GM21786 (cell line): ENCODE data around the gene SVOP.

ENCODE experiments used
- ATAC-seq: cut with Tn5 transposase; IDR thresholded peaks from one replicate; pipeline ENCODE4 v1.9.1; 2021; ENCODE audit not compliant: unreplicated experiment

Gene SVOP

DNA sequence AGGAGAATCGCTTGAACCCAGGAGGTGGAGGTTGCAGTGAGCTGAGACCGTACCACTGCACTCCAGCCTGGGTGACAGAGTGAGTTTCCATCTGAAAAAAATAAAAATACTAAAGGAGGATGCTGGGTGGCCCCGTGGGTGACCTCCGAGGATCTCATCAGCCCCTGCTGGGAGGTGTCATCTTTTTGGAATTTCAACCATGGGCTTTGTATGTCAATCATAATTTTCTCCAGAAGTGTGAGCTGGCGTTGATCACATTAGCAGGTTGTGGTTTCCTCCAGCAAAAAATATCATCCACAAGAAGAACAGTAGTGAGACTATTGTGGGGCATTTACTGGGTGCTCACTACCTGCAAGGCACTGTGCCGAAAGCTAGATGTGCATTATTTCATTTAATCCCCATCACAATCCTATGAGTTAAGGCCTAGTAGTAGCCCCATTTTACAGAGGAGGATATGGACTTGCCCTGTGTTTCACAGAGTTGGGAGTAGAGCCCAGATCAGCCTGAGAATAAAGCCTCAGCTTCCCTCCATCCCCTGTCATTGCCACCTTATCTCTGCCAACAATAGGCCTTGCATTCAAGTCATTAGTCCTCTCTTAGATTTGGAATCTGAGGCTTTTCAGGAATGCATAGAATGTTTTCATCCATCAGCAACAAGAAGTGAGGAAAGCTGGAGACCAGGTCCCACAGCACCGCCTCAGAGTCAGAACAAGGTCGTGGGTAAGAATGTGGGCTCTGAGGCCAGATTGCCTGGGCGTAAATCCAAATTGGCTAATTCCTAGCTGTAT, 39.8 kb downstream of the SVOP start:
- ATAC-seq, result no peak

DNA sequence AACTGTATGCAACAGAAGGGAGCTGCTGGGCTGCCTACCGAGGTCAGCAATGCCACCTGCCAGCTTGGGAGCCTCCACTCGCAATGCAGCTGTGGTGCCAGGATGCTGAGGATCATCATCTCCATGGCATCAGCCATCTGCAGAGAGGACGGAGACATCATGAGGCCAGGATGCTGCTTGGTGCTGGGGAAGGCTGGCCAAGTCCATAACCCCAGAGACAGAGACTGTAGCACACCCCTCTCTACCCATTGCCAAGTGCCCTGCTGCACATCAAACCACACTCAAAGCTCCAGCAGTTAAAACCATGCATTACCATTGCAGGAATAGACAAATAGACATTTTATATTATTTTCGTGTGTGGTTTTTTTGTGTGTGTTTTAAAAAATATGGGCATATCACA, 43.5 kb downstream of the SVOP start:
- no peak for ATAC-seq

DNA sequence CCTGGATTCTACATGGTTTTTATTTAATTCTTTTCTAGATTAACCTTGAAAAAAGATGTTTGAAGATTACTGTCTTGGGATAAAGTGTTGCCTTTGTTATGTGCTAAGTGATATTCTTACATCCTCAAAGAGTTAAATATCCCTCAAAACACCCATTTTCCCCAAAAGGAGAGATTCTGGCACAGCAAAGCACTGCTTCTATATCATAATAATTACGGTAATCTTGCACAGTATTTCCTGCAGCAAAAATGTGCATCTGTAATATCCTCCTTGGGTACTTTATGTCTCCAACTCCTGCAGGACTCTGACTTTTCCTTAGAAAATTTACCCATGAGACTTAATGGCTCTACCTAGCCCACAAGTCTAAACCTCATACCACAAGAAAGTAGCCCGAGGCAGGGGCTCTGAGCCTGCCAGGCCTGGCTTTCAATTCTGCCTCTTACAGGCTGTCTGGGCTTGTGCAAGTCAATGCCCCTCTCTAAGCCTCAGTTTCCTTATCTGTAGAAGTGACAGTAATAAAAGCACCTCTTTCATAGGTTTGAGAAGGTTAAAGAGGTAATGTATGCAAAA, 45.8 kb downstream of the SVOP start:
- ATAC-seq, result no peak

DNA sequence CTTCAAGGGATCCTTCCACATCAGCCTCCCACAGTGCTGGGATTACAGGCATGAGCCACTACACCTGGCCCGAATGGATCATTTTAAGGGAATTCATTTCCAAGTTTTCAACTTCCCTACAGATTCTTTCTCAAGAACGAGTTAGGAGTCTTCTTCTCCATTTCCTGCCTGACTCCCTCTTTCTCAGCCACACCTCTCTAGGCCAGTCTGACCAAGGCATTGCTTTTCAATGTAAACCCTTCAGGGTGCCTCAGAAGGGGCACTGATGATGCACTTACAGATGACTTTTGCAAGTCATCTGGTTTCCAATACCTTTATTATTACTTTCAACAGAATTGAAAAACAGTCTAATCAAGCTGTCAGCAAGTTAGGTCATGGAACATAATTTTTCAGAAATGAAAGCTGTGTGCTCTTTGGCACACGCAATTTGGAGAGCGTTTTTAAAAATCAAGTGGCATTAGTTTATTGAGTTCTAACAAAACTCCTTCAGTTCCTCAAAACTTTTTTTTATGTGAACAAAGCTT, 47.2 kb downstream of the SVOP start:
- ATAC-seq, result no peak

DNA sequence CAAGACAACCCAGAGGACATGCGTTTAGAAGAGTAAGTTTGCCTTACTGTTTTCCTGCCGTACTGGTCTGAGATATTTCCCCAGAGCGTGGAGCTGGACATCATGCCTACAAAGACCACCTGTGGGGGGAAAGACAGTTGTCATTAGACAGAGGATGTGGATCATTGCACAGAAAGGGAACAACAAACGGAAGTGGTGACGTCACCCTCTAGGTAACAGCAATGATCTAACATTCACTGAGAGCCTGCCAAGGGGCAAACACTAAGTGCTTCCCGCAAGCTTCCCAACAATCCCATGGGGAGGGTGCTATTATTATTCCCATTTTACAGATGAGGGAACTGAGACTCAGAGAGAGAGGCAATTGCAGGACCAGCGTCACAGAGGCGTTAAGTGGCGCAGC, 48.5 kb downstream of the SVOP start:
- no peak for ATAC-seq

DNA sequence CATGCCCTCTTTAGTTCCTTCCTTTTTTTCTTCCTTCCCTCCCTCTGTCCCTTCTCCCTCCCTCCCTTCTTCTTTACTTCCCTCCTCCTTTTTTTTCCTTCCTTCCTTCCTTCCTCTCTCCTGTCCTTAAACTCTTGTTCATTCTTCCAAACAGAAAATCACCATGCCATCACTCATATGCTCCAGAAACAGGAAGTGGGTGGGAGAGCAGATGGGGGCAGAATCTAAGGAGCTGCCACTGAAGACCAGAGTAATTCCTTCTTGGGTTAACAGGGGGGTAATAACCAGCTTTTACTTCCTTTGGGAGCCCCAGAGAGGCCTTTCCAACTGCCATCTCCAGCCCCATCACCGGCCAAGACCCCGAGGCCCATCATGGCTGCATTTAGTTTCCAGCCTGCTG, 51.2 kb downstream of the SVOP start:
- no peak for ATAC-seq

DNA sequence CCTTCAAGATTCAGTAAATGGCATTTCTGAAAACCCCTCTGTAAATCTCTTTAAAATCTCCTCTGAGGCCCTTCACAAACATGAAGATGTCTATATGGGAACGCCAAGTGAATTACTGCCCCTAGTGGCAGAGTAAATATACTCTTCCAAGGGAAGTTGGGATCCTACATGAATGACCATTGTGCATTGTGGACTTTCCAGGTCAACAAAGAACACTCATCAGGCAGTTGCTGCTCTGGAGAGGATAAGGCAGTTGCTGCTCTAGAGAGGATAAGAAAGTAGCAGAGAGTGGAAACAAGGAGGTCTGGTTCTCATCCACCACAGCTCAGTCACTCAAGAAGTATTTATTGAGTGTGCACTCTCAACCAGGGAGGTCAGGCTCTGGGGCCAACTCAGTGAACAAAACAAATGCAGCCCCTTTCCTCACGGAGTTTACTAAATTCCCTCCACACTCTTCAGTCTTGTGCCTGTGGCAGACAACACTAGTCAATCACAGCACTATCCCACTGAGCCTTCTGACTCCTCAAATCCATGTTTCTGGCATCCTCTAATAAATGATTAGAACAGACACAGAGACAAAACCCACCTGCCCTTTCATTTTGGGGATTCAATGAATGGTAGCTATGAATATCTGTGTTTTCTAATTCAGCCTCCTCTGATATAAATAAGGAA, 52.9 kb downstream of the SVOP start:
- no peak for ATAC-seq

DNA sequence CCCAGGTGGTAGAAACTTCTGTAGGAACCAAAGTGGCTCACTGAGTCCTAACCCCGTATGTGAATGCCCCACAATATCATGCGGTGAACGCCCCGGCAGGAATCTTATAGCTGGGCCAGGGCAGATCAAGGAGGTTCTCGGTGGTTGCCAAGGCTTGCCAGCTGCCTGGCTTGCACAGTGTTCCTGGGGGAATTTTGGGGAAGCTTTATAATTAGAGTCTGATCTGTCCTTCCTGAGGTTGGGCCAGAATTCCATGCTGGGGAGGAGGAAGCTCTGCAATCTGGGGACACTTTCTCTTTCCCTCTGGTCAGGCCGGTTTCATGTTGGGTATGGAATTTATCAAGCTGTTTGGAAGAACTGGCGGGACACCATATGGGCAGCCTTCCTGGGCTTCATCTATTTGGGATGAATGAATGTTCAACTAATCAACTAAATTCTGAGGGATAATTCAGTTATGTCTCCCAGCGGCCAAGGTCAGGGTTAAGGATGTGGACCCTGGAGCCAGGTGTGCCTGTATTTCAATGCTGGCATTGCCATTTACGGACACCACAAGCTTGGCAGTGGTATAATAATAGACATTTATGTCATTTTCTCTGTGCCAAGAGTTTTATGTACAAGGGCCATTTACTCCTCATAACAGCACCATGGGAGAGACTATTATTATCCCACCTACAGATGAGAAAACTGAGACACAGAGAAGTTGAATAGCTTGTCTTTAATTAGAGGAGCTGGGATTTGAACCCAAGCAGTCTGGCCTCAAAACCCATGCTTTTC, 54.3 kb downstream of the SVOP start:
- ATAC-seq, result no peak

DNA sequence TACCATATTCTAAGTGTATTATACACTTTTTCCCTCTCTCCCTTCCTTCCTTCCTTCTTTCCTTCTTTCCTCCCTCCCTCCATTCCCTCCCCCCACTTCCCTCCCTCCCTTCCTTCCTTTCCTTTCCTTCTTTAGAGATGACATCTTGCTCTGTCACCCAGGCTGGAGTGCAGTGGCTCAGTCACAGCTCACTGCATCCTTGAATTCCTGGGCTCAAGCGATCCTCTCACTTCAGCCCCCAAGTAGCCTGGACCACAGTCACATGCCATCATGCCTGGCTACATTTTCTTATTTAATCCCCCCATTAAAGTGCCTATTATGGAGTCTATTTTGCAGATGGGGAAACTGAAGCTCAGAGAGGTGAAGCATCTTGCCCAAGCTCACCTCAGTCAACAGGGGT, 55.0 kb downstream of the SVOP start:
- ATAC-seq, result no peak

DNA sequence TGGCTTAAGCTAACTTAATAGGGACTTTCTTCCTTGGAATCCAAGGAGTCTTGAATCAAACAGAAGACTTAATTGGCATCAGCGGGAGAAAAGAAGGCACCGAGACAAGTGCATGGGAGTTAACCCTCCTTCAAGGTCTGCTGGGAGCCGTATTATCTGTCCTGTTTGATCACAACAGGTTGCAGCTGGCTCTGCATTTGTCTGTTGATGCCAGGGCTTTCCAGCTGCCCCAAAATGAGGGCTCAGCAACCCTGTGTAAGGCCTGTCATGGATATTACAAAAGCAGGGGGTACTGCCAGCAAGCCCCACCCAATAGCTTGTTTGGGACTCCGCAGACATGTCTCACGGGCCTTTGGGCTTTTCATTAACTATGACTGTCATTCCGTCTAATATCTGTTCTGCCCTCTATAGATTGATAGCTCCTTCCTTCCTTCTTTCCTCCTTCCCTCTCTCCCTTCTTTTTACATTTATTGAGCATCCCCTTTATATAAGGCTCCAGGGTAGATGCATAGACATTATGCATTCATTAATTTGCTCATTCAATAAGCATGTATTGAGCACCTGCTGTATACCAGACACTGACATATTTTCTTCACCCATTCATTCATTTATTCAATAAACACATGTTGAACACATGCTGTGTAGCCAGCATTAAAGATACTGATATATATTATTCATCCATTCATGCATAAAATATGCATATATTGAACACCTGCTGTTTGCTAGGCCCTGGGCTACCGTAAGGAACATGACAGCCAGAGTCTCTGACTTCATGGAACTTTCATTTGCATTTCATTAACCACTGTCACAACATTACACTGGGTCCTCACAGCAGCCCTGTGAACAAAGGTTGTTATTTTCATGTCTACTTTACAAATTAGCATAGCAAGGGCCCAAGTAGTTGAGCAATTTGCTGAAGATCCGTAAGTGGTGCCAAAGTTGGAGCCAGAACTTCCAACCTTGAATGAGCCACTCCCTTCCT, 56.2 kb downstream of the SVOP start:
- no peak for ATAC-seq

DNA sequence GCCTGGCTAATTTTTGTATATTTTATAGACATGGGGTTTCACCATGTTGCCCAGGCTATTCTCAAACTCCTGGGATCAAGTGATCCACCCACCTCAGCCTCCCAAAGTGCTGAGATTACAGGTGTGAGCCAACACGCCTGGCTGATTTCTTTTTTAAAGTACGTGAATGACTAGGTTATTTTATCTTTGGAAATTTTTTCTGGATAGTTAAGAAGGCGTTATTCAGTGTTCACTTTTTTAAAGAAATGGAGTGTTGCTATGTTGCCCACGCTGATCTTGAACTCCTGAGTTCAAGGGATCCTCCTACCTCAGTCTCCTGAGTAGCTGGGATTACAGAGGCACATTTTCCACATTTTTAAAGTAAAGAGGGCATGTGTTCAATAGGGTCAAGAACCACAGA, 58.6 kb downstream of the SVOP start:
- ATAC-seq, result no peak

DNA sequence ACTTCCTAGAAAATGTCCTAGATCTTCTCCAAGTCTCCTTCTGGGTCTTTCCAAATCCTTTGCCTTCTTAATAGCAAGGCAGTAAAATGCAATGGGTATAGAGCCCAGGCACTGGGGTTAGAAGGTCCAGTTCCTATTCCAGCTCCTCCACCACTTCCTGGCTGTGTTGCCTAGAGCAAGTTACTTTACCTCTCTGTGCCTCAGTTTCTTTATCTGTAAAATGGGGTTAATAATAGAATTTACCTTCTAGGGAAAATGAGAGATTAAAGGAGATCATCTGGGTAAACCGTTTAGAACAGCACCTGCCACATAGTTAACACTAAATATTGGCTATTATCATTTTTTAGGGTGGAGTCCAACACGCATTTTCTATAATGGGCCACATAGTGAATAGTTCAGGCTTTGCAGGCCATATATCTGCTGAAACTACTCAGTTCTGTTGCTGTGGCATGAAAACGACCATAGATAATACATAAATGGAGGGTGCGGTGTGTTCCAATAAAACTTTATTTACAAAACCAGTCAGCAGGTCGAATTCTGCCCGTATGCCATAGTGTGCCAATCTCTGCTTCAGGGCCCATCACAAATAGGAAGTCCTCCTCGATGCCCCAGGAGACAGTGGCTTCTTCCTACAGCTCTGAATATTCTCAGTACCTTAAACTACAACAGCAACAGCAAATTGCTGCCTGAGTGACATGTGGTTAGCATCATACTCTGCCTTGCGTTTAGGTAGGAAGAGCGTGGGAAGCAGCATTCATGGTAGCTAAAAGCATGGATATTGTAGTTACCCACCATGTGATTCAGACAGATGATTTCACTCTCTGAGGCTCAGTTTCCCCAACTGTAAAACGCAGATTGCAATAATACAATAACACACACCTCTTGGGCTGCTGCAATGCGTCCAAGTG, 60.9 kb downstream of the SVOP start:
- no peak for ATAC-seq

DNA sequence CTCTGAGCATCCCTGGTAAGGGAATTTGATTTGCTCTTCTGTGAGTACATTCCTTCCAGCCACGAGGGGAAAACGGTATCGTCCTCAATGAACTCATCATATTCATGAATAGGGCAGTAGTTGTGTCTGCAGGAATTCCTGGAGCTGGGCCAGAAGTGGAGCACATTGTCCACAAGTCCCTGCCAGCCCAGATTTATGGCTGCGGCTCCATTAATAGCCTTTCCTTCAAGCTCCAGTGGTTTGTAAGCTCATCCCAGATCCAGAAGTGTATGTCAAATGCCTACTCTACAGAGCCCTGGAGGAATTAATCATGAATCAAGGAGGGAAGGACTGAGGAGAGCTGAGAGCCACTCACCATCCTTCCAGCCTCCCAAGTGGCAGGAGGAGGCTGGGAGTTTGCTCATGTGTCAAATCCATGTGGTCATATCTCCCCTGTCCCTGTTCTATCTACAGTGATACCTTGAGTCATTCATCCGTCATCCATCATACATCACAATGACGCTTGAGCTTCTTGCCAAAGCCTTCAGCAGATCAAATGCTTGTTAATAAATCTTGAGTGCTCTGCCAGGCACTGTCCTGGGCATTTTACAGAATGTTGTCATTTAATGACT, 65.5 kb downstream of the SVOP start:
- no peak for ATAC-seq

DNA sequence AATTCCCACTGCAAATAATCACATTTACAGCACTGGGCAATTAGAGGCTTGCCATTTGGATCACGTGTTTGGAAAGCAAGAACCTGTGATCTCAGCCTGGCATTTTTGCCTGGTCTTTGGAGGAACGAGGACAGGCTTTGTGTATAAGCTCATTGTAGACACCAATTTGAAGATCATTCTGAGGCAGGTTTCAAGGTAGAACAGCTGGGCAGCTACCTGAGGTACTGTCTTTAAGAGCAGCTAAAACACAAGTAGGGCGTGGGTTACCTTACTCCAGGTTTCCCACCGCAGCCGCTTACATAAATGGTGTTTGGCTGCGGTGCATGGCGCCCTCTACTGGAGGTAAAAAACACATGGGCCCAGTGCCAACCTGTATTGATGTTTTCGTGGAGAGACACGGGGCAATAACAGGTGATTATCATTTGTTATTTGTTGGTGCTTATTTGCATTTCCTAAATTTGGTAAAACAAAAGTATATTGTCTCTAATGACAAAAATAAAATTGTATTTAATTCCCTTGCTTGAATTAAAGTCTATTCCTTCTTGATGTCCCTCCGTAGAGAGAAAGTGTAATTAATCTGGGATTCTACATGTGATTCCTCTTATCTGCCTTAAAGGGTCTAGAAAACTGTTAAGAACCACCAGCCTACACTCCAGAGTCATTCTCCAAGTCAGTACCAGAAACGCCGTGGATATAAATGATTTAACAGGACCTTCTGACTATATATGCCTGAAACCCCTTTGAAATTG, 69.7 kb downstream of the SVOP start:
- ATAC-seq, result no peak

DNA sequence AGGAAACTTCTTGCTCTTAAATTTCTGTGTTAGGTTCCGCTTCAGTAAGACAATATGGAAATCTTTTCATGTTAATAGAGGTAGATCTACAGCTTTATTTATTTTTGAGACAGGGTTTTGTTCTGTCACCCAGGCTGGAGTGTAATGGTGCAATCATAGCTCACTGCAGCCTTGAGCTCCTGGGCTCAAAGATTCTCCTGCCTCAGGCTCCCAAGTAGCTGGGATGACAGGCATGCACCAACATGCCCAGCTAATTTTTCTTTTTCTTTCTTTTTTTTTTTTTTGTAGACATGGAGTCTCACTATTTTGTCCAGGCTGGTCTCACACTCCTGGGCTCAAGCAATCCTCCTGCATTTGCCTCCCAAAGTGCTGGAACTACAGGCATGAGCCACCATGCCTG, 70.9 kb downstream of the SVOP start:
- ATAC-seq, result no peak

DNA sequence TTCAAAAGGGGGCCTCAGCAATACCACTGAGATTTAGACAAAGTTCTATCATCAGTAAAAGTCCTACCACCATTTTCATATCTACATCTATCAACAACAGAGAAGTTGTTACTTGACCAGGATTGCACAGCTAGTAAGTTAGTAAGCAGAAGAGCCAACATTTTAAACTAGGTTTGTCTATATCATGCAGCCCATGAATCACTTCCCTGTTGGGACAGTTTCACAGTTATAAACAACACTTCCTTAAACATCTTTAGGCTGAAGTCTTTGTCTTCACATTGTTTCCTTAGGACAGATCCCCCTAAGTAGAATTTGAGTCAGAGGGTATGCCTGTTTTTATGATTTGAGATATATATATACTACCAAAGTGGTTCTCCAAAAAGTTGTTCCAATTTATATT, 72.5 kb downstream of the SVOP start:
- ATAC-seq, result no peak

DNA sequence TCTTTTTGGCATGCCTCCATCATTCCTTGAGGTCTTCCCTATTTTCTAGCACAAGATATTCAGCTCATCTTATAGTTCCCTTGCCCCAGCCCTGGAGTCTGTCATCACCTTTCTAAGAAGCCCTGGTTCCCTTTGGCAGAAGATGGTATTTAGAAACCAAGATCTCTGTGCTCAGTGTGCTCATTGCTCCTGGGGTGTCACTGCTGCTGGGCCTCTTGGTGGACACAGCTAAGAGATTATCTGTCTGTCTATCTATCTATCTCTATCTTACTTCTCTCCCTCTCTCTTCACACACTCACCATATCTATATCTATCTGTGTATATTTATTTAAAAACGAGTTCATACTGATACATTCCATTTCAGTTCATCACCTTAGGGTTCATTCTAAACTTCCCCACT, 73.8 kb downstream of the SVOP start:
- ATAC-seq, result no peak

DNA sequence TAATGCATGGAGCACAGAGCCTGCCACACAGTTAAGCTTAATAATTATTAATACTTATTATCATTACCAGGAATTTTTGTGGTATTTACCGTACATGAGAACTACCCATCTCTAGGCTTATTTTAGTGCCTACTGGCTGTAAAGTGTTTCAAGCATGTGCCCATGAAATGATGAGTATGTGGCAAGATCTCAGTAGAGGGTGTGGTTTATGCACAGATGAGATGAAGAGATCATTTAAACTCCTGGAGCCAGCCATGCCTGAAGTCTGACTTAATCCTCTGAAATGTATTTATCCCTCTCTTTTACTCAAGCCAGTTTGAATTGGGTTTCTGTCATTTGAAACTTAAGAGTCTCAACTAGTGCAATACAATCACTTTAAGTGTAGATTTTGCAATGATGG, 80.7 kb downstream of the SVOP start:
- ATAC-seq, result no peak
